ENCODE results near the gene ZNF317.

The ZNF317 gene

GRCh38 chr19:9107375-9107774 lies 32.8 kb upstream of the ZNF317 start, which contains the start of gene OR7G2:
Gene OR7G2 (minus strand): TSS chr19:9107475. CDS start chr19:9103243, 4,232 bp downstream.
- POLR2A ChIA-PET: no interaction called here
- Histone ChIP-seq H3K4me3 (ENCODE audit: low read depth, low read length) (no peak within 1 kb of the TSS), H3K4me1 (ENCODE audit: control insufficient read depth, insufficient read depth, low read length) (no peaks in the 10 kb centered on the region), H3K36me3 (ENCODE audit: control insufficient read depth in 2 of 2, insufficient read depth in 1 of 2, low read length in 2 of 2) (no peaks in the 10 kb centered on the region), H3K27ac (ENCODE audit: extremely low read depth, low read depth, low read length) (no peak within 1 kb of the TSS), H3K9me3 (ENCODE audit: control insufficient read depth, insufficient read depth, low read depth, low read length) (no peaks in the 10 kb centered on the region)
- CTCF ChIA-PET: no interaction called here
- TF ChIP-seq YY1 (tag by site-specific recombination; IDR thresholded peaks at IDR 0.05) (no peak), ZNF19 (tag by site-specific recombination; IDR thresholded peaks at IDR 0.05; ENCODE audit: low read depth) (no peak), ZNF792 (tag by site-specific recombination; IDR thresholded peaks at IDR 0.05) (no peak), ZBTB7A (tag by site-specific recombination; IDR thresholded peaks at IDR 0.05; ENCODE audit: low read depth) (no peak), ZNF549 (tag by site-specific recombination; IDR thresholded peaks at IDR 0.05) (no peak), ZNF624 (tag by site-specific recombination; IDR thresholded peaks at IDR 0.05) (no peak), KLF9 (tag by site-specific recombination; IDR thresholded peaks at IDR 0.05; ENCODE audit: low read depth) (no peak), ZNF391 (tag by site-specific recombination; IDR thresholded peaks at IDR 0.05; ENCODE audit: borderline replicate concordance, low read depth) (no peak), ZBTB17 (tag by site-specific recombination; IDR thresholded peaks at IDR 0.05) (no peak), ZNF791 (tag by site-specific recombination; IDR thresholded peaks at IDR 0.05) (no peak), SP3 (tag by site-specific recombination; IDR thresholded peaks at IDR 0.05) (no peak), ZNF354C (tag by site-specific recombination; IDR thresholded peaks at IDR 0.05; ENCODE audit: borderline replicate concordance, low read depth) (no peak), ZNF777 (tag by site-specific recombination; IDR thresholded peaks at IDR 0.05; ENCODE audit: borderline replicate concordance) (no peak), CTCF (tag by site-specific recombination; IDR thresholded peaks at IDR 0.05) (no peak), ELK4 (IDR thresholded peaks at IDR 0.05; ENCODE audit: borderline replicate concordance, low read depth, low read length) (no peak), ZNF510 (tag by site-specific recombination; IDR thresholded peaks at IDR 0.05; ENCODE audit: insufficient replicate concordance) (no peak), ZNF24 (tag by site-specific recombination; IDR thresholded peaks at IDR 0.05) (no peak), PRDM6 (tag by site-specific recombination; IDR thresholded peaks at IDR 0.05) (no peak), SETDB1 (IDR thresholded peaks at IDR 0.05; ENCODE audit: insufficient read length, low read length) (no peak)

- Histone ChIP-seq H3K36me3 (ENCODE audit: control insufficient read depth in 2 of 2, insufficient read depth in 1 of 2, low read length in 2 of 2) (no peaks in the 10 kb centered on the region), H3K9me3 (ENCODE audit: control insufficient read depth, insufficient read depth, low read depth, low read length) (no peaks in the 10 kb centered on the region), H3K27ac (ENCODE audit: extremely low read depth, low read depth, low read length) (no peak overlapping the region), H3K4me3 (ENCODE audit: low read depth, low read length) (no peak overlapping the region), H3K4me1 (ENCODE audit: control insufficient read depth, insufficient read depth, low read length) (no peaks in the 10 kb centered on the region)
- ChIA-PET POLR2A (no interaction called here), CTCF (no interaction called here)
- TF ChIP-seq PATZ1 (tag by site-specific recombination; IDR thresholded peaks at IDR 0.05) (no peak), ZNF146 (tag by site-specific recombination; IDR thresholded peaks at IDR 0.05) (no peak), ZNF544 (tag by site-specific recombination; IDR thresholded peaks at IDR 0.05) (no peak), ZNF549 (tag by site-specific recombination; IDR thresholded peaks at IDR 0.05) (no peak), GLI2 (tag by site-specific recombination; IDR thresholded peaks at IDR 0.05; ENCODE audit: borderline replicate concordance, low read depth) (no peak), ZNF571 (tag by site-specific recombination; IDR thresholded peaks at IDR 0.05) (no peak), ZBTB17 (tag by site-specific recombination; IDR thresholded peaks at IDR 0.05) (no peak), ZNF266 (tag by site-specific recombination; IDR thresholded peaks at IDR 0.05; ENCODE audit: low read depth) (no peak), KLF1 (tag by site-specific recombination; IDR thresholded peaks at IDR 0.05) (no peak), ZNF26 (tag by site-specific recombination; IDR thresholded peaks at IDR 0.05) (no peak), BCL11A (tag by site-specific recombination; IDR thresholded peaks at IDR 0.05; ENCODE audit: low read depth) (no peak), ZNF677 (tag by site-specific recombination; IDR thresholded peaks at IDR 0.05) (no peak)
These were observed 30.2 kb upstream of the ZNF317 start for GRCh38 chr19:9109959-9110358.

Measured in HEK293 (cell line).